Suppressor macrophage (primary cell): ENCODE data around the gene PAM.
"Not testable (repeated sequence)": the region's sequence is repeated elsewhere in the genome, so short reads cannot be mapped to it uniquely, and the experiment has no call there.

Source experiments
- DNase-seq, 4 experiments: peaks; one replicate each; pipeline ENCODE4 v3.0.0-alpha.2; 2020 to 2022

The PAM gene

GRCh38 chr5:102946414-102946813 is 191.3 kb downstream of the PAM start:
- DNase-seq: no peak

- DNase-seq: no peak
Measured at GRCh38 chr5:102946971-102947370, 191.9 kb downstream of the PAM start.

- no peak for DNase-seq
Measured at GRCh38 chr5:102955488-102955887, 200.4 kb downstream of the PAM start.

DNA sequence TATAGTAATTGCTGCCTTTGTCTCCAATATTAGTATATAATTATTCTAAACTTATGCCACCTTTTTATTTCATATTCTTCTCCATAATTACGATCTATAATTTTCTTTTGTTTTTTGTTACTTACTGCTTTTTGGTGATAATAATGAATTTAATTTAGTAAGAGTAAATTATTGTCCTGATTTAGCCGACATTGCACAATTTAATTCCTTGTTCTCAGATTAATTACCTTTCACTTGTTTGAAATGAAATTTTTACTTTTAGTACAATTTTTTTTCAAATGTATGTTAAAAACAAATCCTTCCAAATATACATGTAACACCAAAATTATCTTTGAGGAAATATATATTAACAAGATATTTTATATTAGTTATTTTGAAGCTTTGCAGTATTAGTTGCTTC is 201.5 kb downstream of the PAM start:
- no peak for DNase-seq

GRCh38 chr5:102957141-102957540 is 202.0 kb downstream of the PAM start:
- no peak for DNase-seq

- DNase-seq: peak in 1 of 4 experiments; percentile 2
Measured at GRCh38 chr5:102958481-102959011, 203.4 kb downstream of the PAM start.

DNA sequence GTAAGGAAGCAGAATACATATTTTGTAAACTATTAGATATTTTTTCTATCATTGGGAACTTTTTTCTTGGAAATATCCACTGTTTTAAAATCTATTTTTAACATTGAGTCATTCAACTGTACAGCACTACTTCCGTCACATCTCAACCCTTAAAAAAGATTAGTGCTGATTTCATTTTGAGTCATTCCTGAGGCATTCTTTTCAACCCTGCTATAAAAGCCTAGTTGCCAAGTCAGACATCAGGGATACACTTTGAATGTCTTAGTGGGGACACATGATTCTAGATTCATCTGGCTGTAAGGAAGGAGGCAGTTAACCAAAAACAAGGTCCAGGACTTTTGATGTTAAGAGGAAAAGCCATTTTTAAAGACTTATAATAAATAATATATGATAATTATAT is 203.9 kb downstream of the PAM start:
- DNase-seq: peak in 3 of 4 experiments; percentile 2 to 45 (median 20)

- DNase-seq: no peak
Measured at GRCh38 chr5:102961671-102962070, 206.6 kb downstream of the PAM start.

DNA sequence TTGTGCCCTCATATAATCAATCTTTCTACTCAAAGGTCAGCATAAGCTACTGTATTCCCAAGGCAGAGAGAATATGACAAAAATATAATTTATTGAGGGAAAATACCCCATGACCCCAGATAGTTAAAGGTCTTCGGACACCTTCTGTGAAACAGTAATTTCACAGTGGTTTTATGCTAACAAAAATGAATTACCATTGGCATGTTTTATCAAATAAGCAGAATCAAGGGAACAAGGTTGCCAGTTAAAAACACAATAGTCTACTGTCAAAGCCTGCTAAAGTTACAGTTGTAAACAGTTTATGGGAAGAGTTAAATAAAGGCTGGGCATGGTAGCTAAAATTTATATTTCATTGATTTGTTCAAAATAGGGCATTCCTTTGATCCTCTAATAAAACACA is 210.5 kb downstream of the PAM start:
- DNase-seq: no peak

DNA sequence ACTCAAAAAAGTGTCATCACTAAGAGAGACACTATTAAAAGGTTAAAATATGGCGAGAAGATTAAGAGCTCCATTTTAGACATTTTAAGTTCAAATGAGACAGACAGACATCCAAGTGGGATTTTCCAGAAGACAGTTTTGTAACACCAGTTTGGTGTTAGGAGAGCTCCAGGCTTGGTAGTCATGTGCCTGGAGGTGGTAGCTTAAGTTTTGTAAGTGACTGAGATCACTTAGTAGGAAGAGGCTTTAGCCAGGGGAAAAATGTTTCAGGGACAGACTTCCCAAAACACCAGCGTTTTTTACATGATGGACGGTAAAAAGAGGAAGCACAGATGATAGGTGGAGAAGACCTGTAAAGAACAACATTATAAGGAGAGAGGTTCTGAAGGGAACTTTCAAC is 214.5 kb downstream of the PAM start:
- DNase-seq: peak in 3 of 4 experiments; percentile 17 to 39 (median 28)

DNA sequence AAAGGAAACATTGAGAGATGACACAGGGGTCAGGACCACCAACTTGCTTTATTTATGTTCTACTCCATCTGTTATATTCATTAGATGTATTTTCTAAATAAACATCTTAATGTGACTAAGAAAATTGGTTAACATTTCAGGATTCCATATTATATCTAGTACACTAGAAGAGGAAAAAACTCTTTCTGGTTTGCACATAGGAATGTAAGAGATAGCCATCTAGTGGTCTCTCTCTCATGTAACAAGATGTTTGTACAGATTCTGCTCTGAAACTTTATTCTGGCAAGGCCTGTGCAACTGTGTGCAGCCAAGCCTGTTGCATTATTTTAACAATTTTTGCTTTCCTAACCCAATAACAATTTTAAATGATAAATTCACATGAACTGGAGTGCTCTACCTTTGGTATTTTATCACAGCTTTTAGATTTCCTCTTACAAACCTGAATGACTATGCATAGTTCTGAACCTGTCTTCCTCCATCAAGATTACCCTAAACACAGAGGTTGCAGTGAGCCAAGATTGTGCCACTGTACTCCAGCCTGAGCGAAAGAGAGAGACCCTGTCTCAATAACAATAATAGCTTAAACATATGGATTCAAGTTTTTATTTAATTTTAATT is 216.7 kb downstream of the PAM start:
- DNase-seq: peak in 1 of 4 experiments; percentile 31

DNA sequence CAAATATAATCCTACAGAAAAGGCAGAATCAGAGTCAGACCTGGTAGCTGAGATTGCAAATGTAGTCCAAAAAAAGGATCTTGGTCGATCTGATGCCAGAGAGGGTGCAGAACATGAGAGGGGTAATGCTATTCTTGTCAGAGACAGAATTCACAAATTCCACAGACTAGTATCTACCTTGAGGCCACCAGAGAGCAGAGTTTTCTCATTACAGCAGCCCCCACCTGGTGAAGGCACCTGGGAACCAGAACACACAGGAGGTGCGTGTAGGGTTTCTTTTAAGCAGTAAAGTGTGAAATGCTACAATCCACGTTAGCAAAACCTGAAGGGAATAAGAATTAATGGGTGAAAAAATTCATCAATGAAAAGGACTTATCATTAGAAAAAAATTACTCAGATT is 219.1 kb downstream of the PAM start:
- DNase-seq: no peak

DNA sequence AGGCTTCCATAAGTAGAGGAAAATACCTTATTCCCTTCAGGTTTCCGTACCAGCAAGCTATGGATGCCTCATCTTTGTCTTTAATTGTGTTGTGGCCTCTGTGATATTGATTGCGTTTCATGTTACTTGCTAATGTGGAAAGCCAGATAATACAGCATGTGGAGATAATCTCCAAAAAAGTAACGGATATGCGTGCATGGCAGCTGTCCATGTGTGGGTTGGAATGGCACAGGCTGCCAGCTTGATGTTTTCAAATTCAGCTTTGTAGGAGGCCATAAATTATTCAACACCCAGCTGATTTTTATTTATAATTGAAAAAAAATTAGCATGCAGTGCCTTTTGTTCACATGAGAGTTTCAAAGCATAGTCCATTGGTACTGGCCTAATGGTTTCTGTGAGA is 219.9 kb downstream of the PAM start:
- no peak for DNase-seq

GRCh38 chr5:102975457-102976182 is 220.5 kb downstream of the PAM start:
- DNase-seq: peak in 1 of 4 experiments; percentile 9

GRCh38 chr5:102981957-102982635 is 227.0 kb downstream of the PAM start:
- no peak for DNase-seq

DNA sequence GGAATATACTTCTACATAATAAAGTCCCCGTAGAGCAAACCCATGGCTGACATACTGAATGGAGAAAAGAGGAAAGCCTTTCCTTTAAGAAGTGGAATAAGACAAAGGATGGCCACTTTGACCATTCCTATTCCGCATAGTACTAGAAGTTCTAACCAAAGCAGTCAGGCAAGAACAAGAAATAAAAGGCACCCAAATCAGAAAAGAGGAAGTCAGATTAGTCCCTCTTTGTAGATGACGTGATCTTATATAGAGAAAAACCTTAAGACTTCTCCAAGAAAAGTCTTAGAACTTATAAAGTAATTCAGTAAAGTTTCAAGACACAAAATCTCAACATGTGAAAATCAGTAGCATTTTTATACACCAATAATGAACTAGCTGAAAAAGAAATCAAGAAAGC is 231.0 kb downstream of the PAM start:
- DNase-seq: peak in 1 of 4 experiments; percentile 8

GRCh38 chr5:102988459-102988858 is 233.4 kb downstream of the PAM start:
- no peak for DNase-seq

DNA sequence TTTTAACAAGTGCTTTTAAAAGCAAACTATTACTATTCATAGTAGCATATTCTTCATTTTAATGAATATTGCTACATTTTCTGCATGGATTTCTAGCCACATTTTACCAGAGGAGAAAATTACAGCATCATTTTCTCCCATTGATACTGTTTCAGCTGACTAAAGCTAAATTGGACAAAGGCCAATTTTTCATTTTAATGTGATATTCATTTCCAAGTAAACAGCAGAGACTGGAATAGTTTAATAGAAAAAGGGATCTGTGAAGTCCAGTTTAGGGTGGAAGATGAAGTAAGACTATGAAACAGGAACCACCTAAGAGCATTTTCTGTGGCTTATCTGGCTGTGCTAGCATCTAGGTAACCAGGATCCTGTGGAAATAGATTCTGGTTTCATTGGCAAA is 236.7 kb downstream of the PAM start:
- no peak for DNase-seq

GRCh38 chr5:102996011-102996575 is 241.0 kb downstream of the PAM start:
- DNase-seq: no peak

DNA sequence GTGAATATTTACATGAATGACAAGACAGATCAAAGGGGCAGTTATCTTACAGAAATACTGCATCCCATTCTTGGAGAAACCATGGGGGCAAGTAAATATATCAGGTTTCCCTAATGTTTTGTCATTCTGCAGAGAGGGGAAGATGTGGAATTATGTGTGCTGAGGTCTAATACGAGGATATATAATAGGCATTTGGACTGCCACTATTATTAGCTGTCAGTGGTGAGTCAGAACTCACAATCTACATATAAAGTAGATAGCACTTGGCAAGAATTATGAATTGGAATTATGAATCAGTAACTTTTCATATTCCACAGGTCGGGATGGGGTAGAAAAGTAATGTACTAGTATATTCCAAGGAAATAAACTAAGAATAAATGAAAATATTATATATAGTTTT is 243.1 kb downstream of the PAM start:
- no peak for DNase-seq

DNA sequence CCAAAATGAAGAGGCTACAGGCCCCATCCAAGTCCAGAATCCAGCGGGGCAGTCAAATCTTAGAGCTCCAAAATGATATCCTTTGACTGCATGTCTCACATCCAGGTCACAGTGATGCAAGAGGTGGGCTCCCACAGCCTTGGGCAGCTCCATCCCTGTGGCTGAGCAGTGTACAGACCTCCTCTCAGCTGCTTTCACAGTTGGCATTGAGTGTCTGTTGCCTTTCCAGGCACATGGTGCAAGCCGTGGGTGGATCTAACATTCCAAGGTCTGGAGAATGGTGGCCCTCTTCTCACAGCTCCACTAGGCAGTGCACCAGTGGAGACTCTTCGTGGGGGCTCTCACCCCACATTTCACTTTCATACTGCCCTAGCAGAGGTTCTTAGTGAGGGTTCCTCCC is 244.1 kb downstream of the PAM start:
- no peak for DNase-seq

GRCh38 chr5:102999621-103000020 is 244.5 kb downstream of the PAM start:
- DNase-seq: not testable (repeated sequence)

GRCh38 chr5:103000089-103000488 is 245.0 kb downstream of the PAM start:
- no peak for DNase-seq
